Measurements from ENCODE around the gene ILKAP.
A peak's percentile ranks its signal among the peaks of the same experiment; 100 is the strongest.

Gene ILKAP

DNA sequence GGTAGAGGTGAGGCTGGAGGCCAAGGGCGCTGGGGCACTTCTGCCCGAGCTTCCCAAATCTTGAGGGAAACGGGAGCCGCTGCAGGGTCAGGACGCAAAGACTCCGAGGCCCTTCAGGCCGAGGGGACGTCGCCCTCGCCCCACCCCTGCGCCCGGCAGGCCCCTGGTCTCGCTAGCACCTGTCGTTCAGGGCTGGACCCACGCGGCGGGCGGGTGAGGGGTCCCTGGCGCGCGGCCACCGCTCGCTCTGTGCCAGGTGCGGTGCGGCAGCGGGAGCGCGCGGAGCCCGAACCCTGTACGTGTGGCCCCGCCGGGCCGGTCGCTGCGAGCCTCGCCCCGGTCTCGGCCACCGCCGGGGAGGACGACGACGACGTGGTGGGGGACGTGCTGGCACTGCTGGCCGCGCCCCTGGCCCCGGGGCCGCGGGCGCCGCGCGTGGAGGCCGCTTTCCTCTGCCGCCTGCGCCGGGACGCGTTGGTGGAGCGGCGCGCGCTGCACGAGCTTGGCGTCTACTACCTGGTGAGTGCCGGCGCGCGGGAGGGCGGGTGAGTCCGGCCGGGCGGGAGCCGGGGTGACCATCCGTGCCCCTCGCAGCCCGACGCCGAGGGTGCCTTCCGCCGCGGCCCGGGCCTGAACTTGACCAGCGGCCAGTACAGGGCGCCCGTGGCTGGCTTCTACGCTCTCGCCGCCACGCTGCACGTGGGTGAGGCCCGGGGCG lies 39.9 kb downstream of the ILKAP start:
- Histone ChIP-seq H3K4me1 (ENCODE audit: insufficient read depth, insufficient read length) (peaks cover 11% of the 10 kb centered on the region), H3K36me3 (ENCODE audit: insufficient read depth, insufficient read length, low read length) (peaks cover 23% of the 10 kb centered on the region), H3K9me3 (ENCODE audit: insufficient read depth, low read length) (no peaks in the 10 kb centered on the region), H3K27me3 (ENCODE audit: insufficient read depth, insufficient read length) (peaks cover 61% of the 10 kb centered on the region), H3K9ac (ENCODE audit: insufficient read length, low read depth) (peak overlapping the region; percentile 67), H3K4me3 (ENCODE audit: insufficient read length, low read depth) (peak overlapping the region; percentile 49)
- TF ChIP-seq ZNF274 (IDR thresholded peaks at IDR 0.05; ENCODE audit: low read depth, low read length) = no peak
- no peak for TF ChIP-seq YY1 (IDR thresholded peaks at IDR 0.05; ENCODE audit: insufficient read depth, insufficient read length)
- TF ChIP-seq SUZ12 (IDR thresholded peaks at IDR 0.05; ENCODE audit: extremely low read depth, insufficient read depth, insufficient read length) = peak; percentile 81
- DNase-seq (ENCODE audit: low read depth, low spot score) = no peak

DNA sequence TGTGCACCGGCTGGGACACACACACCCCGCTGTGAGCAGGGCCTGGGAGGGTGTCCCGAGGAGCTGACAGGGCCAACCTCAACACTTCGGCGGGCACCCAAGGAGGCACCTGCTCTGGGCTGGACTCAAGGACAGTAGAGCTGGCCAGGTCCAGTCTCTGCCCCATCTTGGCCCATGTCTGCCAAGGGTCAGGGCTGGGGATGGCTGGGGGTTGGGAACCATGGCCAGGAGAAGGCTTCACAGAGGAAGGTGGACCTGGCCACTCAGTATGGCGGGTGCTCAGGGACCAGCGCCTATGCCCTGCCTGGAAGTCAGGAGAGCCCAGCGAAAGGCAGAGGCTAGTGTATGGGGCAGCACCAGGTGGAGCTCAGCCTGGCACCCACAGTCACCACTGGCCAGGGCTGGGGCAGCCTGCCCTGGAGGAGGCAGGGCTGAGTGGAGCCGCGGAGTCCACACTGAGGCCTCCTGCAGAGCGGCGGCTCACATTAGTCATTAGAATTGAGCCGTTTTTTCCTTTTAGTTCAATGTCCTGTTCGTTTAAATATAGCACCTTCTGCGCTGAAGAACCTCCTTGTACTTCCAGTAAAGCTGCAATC lies 40.6 kb downstream of the ILKAP start:
- peaks cover 61% of the 10 kb centered on the region for H3K27me3 ChIP-seq (ENCODE audit: insufficient read depth, insufficient read length)
- H3K9me3 ChIP-seq (ENCODE audit: insufficient read depth, low read length) = no peaks in the 10 kb centered on the region
- H3K36me3 ChIP-seq (ENCODE audit: insufficient read depth, insufficient read length, low read length) = peaks cover 16% of the 10 kb centered on the region
- H3K4me3 ChIP-seq (ENCODE audit: insufficient read length, low read depth) = no peak overlapping the region
- peak overlapping the region; percentile 67 for H3K9ac ChIP-seq (ENCODE audit: insufficient read length, low read depth)
- peaks cover 11% of the 10 kb centered on the region for H3K4me1 ChIP-seq (ENCODE audit: insufficient read depth, insufficient read length)
- TF ChIP-seq SUZ12 (IDR thresholded peaks at IDR 0.05; ENCODE audit: extremely low read depth, insufficient read depth, insufficient read length) (no peak), ZNF274 (IDR thresholded peaks at IDR 0.05; ENCODE audit: low read depth, low read length) (no peak), YY1 (IDR thresholded peaks at IDR 0.05; ENCODE audit: insufficient read depth, insufficient read length) (no peak)
- no peak for DNase-seq (ENCODE audit: low read depth, low spot score)

DNA sequence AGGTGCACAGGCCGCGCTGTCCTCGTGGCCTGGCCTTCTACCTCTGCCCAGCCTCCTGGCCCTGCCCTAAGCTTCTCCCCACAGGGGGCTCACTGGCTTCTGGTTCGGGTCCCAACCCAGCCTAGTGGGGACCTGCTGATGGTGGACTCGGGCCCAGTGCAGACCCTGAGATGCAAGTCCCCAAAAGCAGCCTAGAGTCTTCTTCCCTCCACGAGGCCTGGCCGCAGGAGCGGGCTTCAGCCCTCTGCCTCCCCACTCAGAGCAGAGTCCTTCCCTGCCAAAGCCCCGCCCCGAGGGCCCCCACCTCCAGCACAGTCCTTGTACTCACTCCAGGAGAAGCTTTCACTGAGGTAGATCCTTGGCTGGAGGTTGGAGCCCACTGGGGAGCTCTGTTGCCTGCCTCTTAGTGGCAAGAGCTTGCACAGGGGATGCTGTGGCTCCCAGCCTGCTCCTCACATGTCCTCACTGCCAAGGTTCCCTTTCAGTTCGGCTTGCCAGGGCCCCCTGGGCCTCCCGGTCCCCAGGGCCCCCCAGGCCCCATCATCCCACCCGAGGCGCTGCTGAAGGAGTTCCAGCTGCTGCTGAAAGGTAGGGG lies 41.1 kb downstream of the ILKAP start:
- Histone ChIP-seq H3K9me3 (ENCODE audit: insufficient read depth, low read length) (no peaks in the 10 kb centered on the region), H3K4me3 (ENCODE audit: insufficient read length, low read depth) (no peak overlapping the region), H3K36me3 (ENCODE audit: insufficient read depth, insufficient read length, low read length) (peaks cover 10% of the 10 kb centered on the region), H3K9ac (ENCODE audit: insufficient read length, low read depth) (no peak overlapping the region), H3K4me1 (ENCODE audit: insufficient read depth, insufficient read length) (peaks cover 14% of the 10 kb centered on the region), H3K27me3 (ENCODE audit: insufficient read depth, insufficient read length) (peaks cover 61% of the 10 kb centered on the region)
- DNase-seq (ENCODE audit: low read depth, low spot score) = no peak
- TF ChIP-seq ZNF274 (IDR thresholded peaks at IDR 0.05; ENCODE audit: low read depth, low read length) = no peak

DNA sequence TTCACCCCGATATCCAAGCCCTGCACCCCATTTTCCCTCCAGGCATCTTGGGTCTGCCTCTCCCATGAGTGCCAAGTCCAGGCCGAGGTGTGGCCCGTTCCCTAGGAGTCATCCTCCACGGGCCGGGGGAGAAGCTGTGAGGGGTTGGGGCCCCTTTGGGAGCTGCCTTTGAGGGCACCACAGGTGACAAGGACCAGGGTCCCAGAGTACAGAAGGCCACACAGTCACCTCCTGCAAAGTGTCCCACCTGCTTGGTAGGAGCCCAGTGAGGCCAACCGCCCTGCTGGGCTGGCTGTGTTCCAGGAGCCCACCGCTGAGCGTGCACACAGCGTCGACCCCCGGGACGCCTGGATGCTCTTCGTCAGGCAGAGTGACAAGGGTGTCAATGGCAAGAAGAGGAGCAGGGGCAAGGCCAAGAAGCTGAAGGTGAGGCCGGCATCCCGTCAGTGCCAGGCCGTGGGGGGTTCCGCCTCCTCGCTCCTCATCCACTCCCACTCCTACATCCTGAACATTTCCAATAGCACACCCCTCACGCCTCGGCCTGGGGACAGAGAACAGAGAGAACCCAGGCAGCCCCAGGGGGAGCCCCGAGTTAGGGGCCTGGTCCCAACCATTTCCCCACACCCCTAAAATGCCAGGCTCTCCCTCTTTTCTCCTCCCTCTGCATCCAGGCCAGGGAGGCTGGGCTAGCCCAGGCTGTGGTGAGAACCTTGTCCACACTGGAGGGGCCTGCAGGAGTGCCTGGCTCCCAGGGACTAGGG lies 42.0 kb downstream of the ILKAP start:
- Histone ChIP-seq H3K9ac (ENCODE audit: insufficient read length, low read depth) (no peak overlapping the region), H3K36me3 (ENCODE audit: insufficient read depth, insufficient read length, low read length) (peaks cover 2% of the 10 kb centered on the region), H3K9me3 (ENCODE audit: insufficient read depth, low read length) (no peaks in the 10 kb centered on the region), H3K27me3 (ENCODE audit: insufficient read depth, insufficient read length) (peaks cover 61% of the 10 kb centered on the region), H3K4me1 (ENCODE audit: insufficient read depth, insufficient read length) (peaks cover 14% of the 10 kb centered on the region), H3K4me3 (ENCODE audit: insufficient read length, low read depth) (no peak overlapping the region)
- DNase-seq (ENCODE audit: low read depth, low spot score) = no peak
- TF ChIP-seq YY1 (IDR thresholded peaks at IDR 0.05; ENCODE audit: insufficient read depth, insufficient read length) = no peak
- no peak for TF ChIP-seq SUZ12 (IDR thresholded peaks at IDR 0.05; ENCODE audit: extremely low read depth, insufficient read depth, insufficient read length)
- TF ChIP-seq ZNF274 (IDR thresholded peaks at IDR 0.05; ENCODE audit: low read depth, low read length) = no peak

- no peak for DNase-seq (ENCODE audit: low read depth, low spot score)
Measured at GRCh38 chr2:238160206-238161129, 43.0 kb downstream of the ILKAP start.

GRCh38 chr2:238159661-238160205 lies 43.8 kb downstream of the ILKAP start:
- Histone ChIP-seq H3K4me3 (ENCODE audit: insufficient read length, low read depth) (peak overlapping the region; percentile 54), H3K9ac (ENCODE audit: insufficient read length, low read depth) (peak overlapping the region; percentile 70), H3K27me3 (ENCODE audit: insufficient read depth, insufficient read length) (peaks cover 50% of the 10 kb centered on the region), H3K9me3 (ENCODE audit: insufficient read depth, low read length) (no peaks in the 10 kb centered on the region), H3K4me1 (ENCODE audit: insufficient read depth, insufficient read length) (peaks cover 14% of the 10 kb centered on the region), H3K36me3 (ENCODE audit: insufficient read depth, insufficient read length, low read length) (no peaks in the 10 kb centered on the region)
- no peak for TF ChIP-seq ZNF274 (IDR thresholded peaks at IDR 0.05; ENCODE audit: low read depth, low read length)
- TF ChIP-seq SUZ12 (IDR thresholded peaks at IDR 0.05; ENCODE audit: extremely low read depth, insufficient read depth, insufficient read length) = no peak
- TF ChIP-seq YY1 (IDR thresholded peaks at IDR 0.05; ENCODE audit: insufficient read depth, insufficient read length) = no peak
- DNase-seq (ENCODE audit: low read depth, low spot score) = no peak

More at GRCh38 chr2:238160206-238161129, 43.0 kb downstream of the ILKAP start:
- peaks cover 14% of the 10 kb centered on the region for H3K4me1 ChIP-seq (ENCODE audit: insufficient read depth, insufficient read length)
- H3K9ac ChIP-seq (ENCODE audit: insufficient read length, low read depth) = peak overlapping the region; percentile 24
- no peak overlapping the region for H3K4me3 ChIP-seq (ENCODE audit: insufficient read length, low read depth)
- H3K9me3 ChIP-seq (ENCODE audit: insufficient read depth, low read length) = no peaks in the 10 kb centered on the region
- TF ChIP-seq ZNF274 (IDR thresholded peaks at IDR 0.05; ENCODE audit: low read depth, low read length) (no peak), YY1 (IDR thresholded peaks at IDR 0.05; ENCODE audit: insufficient read depth, insufficient read length) (no peak), SUZ12 (IDR thresholded peaks at IDR 0.05; ENCODE audit: extremely low read depth, insufficient read depth, insufficient read length) (no peak)
- H3K36me3 ChIP-seq (ENCODE audit: insufficient read depth, insufficient read length, low read length) = no peaks in the 10 kb centered on the region
- peaks cover 58% of the 10 kb centered on the region for H3K27me3 ChIP-seq (ENCODE audit: insufficient read depth, insufficient read length)

Measured in NT2/D1 (cell line).